KOPT-K1 (cell line): ENCODE measurements around the gene WNT3.

Source experiments
- H3K27ac ChIP-seq: fragments of 200-600 bp; sonication (generic); 2 replicates; pipeline ENCODE4 v1.5.1; 2016; ENCODE audit warnings: antibody characterized with exemption, mild to moderate bottlenecking, low read depth, low read length; ENCODE audit not compliant: poor library complexity, severe bottlenecking
- H3K36me3 ChIP-seq: fragments of 200-600 bp; sonication (generic); 2 replicates; pipeline ENCODE4 v1.5.1; 2017; ENCODE audit warnings: antibody characterized with exemption, mild to moderate bottlenecking, low read length, moderate library complexity; ENCODE audit not compliant: insufficient read depth
- H3K9me3 ChIP-seq: fragments of 200-600 bp; sonication (generic); 2 replicates; pipeline ENCODE4 v1.5.1; 2017; ENCODE audit warnings: antibody characterized with exemption, low read length, mild to moderate bottlenecking; ENCODE audit not compliant: insufficient read depth, poor library complexity, severe bottlenecking

Gene WNT3

DNA sequence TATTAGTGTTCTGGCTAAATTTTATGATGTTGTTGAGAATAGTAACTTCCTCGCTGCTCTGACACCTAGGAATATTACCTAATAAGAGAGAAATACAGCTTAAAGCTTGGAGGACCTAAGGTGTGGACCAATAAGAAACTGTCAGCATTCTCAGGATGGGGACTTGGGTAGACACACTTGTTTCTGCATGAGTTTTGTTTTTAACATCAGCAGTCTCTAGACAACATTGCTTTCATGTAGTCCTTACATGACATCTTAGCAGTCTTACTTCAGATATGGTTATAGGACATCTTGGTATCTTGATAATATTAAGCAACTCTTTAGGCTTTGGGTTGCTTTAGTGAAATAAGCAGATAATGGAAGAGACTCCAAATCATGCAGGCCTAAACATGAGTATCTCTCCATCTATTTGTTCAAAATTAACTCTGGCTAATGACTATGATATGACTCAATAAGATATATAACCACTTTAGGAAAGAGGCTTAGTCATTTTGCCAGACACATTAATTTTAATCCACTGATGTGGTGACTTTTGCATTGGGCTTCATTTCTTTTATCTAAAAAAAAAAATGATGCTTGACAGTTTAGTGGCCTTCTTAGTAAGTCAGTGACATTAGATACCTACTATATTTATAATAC, 84.5 kb downstream of the WNT3 start:
- H3K27ac ChIP-seq: no peak overlapping the region
- no peaks in the 10 kb centered on the region for H3K9me3 ChIP-seq
- H3K36me3 ChIP-seq: peaks cover 50% of the 10 kb centered on the region

- H3K27ac ChIP-seq: no peak overlapping the region
- no peaks in the 10 kb centered on the region for H3K9me3 ChIP-seq
- peaks cover 54% of the 10 kb centered on the region for H3K36me3 ChIP-seq
These were observed 85.6 kb downstream of the WNT3 start for GRCh38 chr17:46732754-46733398.

DNA sequence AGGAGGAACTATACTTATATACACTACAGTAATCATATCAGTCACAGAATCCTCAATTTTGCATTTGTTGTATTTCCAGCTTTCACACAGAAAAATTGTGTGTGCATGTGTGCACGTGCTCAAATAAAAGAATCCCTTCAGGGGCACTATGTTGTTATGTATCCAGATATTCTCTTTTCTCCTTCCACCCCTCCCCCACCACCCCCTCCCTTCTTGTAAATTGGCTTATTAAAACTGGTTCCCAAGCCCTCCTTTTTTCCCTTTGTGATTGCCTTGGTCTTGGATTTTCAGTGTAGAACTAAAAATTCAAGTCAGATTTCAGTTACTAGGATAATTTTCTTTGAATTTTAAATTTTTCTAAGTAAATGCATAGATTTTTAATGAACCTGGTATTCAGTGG, 86.3 kb downstream of the WNT3 start:
- Histone ChIP-seq H3K9me3 (no peaks in the 10 kb centered on the region), H3K27ac (no peak overlapping the region), H3K36me3 (peaks cover 61% of the 10 kb centered on the region)

DNA sequence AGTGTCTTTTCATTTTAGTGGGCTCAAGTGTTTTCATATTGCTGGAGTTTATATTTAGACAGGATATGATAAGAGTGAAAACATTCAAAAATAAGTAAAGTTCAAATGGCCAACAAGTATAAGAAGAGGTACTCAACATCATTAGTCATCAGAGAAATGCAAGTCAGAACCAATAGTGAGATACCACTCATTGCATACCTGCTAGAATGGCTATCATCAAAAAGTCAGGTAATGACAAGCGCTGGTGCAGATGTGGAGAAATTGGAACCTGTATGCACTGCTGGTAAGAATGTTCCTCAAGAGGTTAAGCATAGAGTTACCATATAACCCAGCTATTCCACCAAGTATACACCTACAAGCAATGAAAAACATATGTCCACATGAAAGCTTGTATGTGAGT, 87.8 kb downstream of the WNT3 start:
- Histone ChIP-seq H3K9me3 (no peaks in the 10 kb centered on the region), H3K36me3 (peaks cover 66% of the 10 kb centered on the region), H3K27ac (no peak overlapping the region)

DNA sequence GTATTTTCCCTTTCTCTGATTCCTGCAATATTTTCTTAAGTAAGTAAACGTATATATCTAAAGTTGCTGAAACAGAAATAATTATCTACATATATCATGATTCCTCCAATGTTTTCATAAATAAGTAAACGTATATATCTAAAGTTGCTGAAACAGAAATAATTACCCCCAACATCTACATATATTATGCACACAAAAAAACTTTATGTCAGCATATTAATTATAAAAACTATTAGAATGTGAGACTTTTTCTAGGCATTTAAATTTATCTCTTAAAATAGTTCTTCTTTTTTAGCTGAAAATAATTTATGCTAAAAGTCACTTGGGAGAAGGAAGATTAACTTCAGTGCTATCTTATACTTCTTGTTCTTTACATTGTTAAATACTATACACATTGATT, 88.5 kb downstream of the WNT3 start:
- H3K36me3 ChIP-seq: peaks cover 65% of the 10 kb centered on the region

GRCh38 chr17:46727572-46728348, 90.7 kb downstream of the WNT3 start:
- H3K9me3 ChIP-seq: no peaks in the 10 kb centered on the region
- no peak overlapping the region for H3K27ac ChIP-seq
- H3K36me3 ChIP-seq: peaks cover 59% of the 10 kb centered on the region

More for the DNA sequence above, 88.5 kb downstream of the WNT3 start:
- no peaks in the 10 kb centered on the region for H3K9me3 ChIP-seq
- H3K27ac ChIP-seq: no peak overlapping the region

DNA sequence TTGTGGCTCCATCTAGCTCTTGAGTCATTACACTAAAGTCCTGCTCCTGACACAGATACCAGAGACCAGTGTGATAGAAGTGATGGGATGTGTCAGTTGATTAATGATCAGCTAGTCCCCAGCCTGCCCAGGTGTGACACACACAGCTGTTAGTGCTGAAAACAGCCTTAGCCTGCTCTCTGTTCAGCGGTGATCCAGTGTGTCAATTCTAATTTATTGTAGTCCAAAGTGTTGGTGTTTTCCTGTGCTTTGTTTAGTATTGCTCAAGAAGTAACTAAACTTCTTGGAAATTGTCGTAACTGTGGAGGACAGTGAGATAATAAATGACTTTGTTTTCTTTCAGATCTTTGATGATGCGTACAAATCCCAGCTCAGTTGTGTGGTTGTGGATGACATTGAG, 92.3 kb downstream of the WNT3 start:
- H3K27ac ChIP-seq: no peak overlapping the region
- H3K36me3 ChIP-seq: peaks cover 61% of the 10 kb centered on the region
- no peaks in the 10 kb centered on the region for H3K9me3 ChIP-seq

DNA sequence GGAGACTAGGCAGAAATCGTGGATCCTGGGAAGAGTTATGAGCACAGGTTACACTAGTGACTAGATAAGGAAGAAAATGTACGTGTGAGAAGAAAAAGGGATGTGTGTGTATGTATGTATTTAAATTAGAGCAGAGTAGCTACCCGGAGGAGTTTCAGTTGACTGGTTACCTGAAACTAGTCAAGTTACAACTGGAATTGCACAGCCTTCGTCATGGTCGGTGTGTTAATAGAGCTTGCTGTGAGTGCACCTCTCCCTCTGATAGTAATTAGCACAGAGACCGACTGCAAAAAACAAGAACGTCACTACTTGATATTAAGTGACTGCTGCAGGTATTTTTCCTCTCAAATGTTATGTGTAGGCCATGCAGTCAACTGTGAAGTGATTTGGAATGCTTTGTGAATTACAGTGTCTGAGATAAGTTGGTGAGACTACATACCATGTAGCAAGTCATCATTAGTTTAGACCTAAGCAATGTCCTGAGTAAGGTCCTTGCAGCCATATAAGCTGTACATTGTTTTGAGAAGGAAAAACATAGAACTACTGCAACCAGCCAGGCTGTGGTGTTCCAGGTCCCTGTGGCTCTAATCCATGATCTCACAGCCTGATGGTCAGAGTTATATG, 95.7 kb downstream of the WNT3 start:
- Histone ChIP-seq H3K27ac (no peak overlapping the region), H3K36me3 (peaks cover 40% of the 10 kb centered on the region), H3K9me3 (no peaks in the 10 kb centered on the region)

- Histone ChIP-seq H3K9me3 (no peaks in the 10 kb centered on the region), H3K36me3 (peaks cover 35% of the 10 kb centered on the region), H3K27ac (no peak overlapping the region)
These were observed 98.1 kb downstream of the WNT3 start for GRCh38 chr17:46720408-46720807.

- H3K36me3 ChIP-seq: peaks cover 40% of the 10 kb centered on the region
These were observed 98.6 kb downstream of the WNT3 start for GRCh38 chr17:46719891-46720290.

GRCh38 chr17:46717999-46718398, 100.5 kb downstream of the WNT3 start:
- Histone ChIP-seq H3K36me3 (peaks cover 56% of the 10 kb centered on the region), H3K27ac (no peak overlapping the region), H3K9me3 (no peaks in the 10 kb centered on the region)

More at GRCh38 chr17:46719891-46720290, 98.6 kb downstream of the WNT3 start:
- no peak overlapping the region for H3K27ac ChIP-seq
- H3K9me3 ChIP-seq: no peaks in the 10 kb centered on the region
